Stomach (tissue), 9 donors: Measurements from ENCODE around the gene MRPL19. TPM values are rescaled to one million over a fixed set of nuclear protein-coding genes. Genes with fewer than 3 reads are reported as not detected.

Source experiments
- DNase-seq, 2 donors: peaks; one replicate each; pipeline versions ENCODE4 v3.0.0 to v3.0.0-alpha.2; 2013 to 2019
- H3K27ac ChIP-seq, 5 donors: fragments of 200-600 bp in 4 of 5; sonication (generic) in 4 of 5; one replicate each; pipeline ENCODE4 v1.5.1; 2013 to 2019; ENCODE audit warnings: mild to moderate bottlenecking in 1 of 5, moderate library complexity in 1 of 5
- H3K27me3 ChIP-seq, 3 donors: fragments of 200-600 bp; sonication (generic); one replicate each; pipeline ENCODE4 v1.5.1; 2017 to 2019; ENCODE audit warnings: mixed run types in 1 of 3
- H3K36me3 ChIP-seq, 4 donors: fragments of 200-600 bp; sonication (generic); 1 replicate in 3 of 4; 2 replicates in 1 of 4; pipeline ENCODE4 v1.5.1; 2016 to 2019
- H3K4me1 ChIP-seq, 4 donors: fragments of 200-600 bp; sonication (generic); one replicate each; pipeline ENCODE4 v1.5.1; 2016 to 2019
- H3K4me3 ChIP-seq, 4 donors: fragments of 200-600 bp; sonication (generic) in 3 of 4; one replicate each; pipeline ENCODE4 v1.5.1; 2016 to 2019; ENCODE audit warnings: mild to moderate bottlenecking in 1 of 4
- H3K9me3 ChIP-seq, 4 donors: fragments of 200-600 bp; sonication (generic); one replicate each; pipeline ENCODE4 v1.5.1; 2016 to 2019
- CTCF ChIP-seq, 7 experiments: fragments of 450-650 bp in 4 of 7; fragments of 200-600 bp in 3 of 7; sonication (generic) in 3 of 7; IDR thresholded peaks; one replicate each; pipeline ENCODE4 v1.5.1; 2016 to 2019; ENCODE audit warnings: antibody characterized with exemption in 7 of 7, control low read depth in 2 of 7, mild to moderate bottlenecking in 1 of 7
- EP300 ChIP-seq: sonication (generic); formaldehyde crosslinking; IDR thresholded peaks from one replicate; pipeline ENCODE4 v1.6.1; 2017; ENCODE audit warnings: antibody characterized with exemption
- POLR2A ChIP-seq, 4 donors: fragments of 450-650 bp; IDR thresholded peaks; one replicate each; pipeline ENCODE4 v1.6.1; 2016; ENCODE audit warnings: antibody characterized with exemption in 4 of 4, control low read depth in 2 of 4, mild to moderate bottlenecking in 1 of 4, moderate library complexity in 1 of 4
- POLR2AphosphoS5 ChIP-seq, 3 donors: sonication (generic); formaldehyde crosslinking; IDR thresholded peaks; one replicate each; pipeline ENCODE4 v1.6.1; 2016; ENCODE audit warnings: antibody characterized with exemption in 3 of 3
- WGBS, 5 donors: extraction: QIAGEN DNeasy Blood & Tissue Kit in 3 of 5; methylation state at CpG; one replicate each; pipeline versions ENCODE4 v1.1.5 to v1.1.7; 2013 to 2018; 5-methylcytosine and 5-hydroxymethylcytosine counted together
- intact Hi-C: fragments of 100-400 bp; cut with DNase I; formaldehyde crosslinking; loops from one replicate; pipeline ENCODE4 v1.15.1; 2023; ENCODE audit warnings: low total_unique reads
- polyA plus RNA-seq, 3 donors: library from polyadenylated mRNA; stranded (reverse); fragments of 200-250 nt; gene quantifications; one replicate each; pipeline ENCODE4 v1.2.3, GENCODE V29; 2013
- total RNA-seq, 5 donors: library from RNA; depleted of rRNA; stranded (reverse); fragments of >200 nt; gene quantifications; one replicate each; pipeline versions ENCODE4 v1.1.0 to v1.2.3, GENCODE V29; 2014 to 2016
- donor health status: healthy with polysubstance abuse.
- donor health status: Bipolar disorder and iron deficiency.
- donor health status: healthy.

Gene MRPL19
- total and polyA plus RNA-seq, 8 donors = 8.8 to 55.0 (median 29.9) TPM

DNA sequence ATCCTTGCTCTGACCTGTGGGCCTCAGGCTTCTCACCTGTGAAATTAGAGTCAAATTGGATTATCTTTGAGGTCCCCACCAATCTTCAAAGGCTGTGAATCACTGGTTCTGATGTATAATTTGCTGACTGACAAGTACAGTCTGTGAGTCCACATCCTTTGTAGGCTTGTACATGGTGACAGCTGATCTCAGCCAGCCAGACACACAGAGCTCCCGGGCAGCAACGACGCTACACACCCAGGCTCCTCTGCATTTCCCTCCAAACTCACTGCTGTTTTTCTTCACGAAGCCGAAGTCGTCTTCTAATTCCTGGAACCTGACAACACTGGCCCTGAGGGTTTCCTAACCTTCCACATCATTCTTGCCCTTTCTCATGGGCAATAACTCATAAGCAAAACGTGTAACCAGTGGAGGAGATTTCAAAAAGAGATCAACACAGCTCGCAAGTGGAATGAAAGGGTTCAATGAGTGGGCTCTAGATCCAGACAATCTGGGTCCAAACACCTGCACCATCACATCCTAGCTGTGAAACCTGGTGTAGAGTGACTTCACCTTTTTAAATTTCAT is 47.9 kb upstream of the MRPL19 start:
- Histone ChIP-seq H3K4me3 (no peak overlapping the region), H3K4me1 (no peaks in the 10 kb centered on the region), H3K27me3 (no peaks in the 10 kb centered on the region), H3K9me3 (no peaks in the 10 kb centered on the region), H3K27ac (no peak overlapping the region), H3K36me3 (no peaks in the 10 kb centered on the region)
- WGBS, 5 donors = 90 to 95% (median 92%) methylated on average over 8 of the region's 8 CpGs
- TF ChIP-seq CTCF (IDR thresholded peaks at IDR 0.05) = no peak
- TF ChIP-seq EP300 = no peak
- TF ChIP-seq POLR2AphosphoS5 (IDR thresholded peaks at IDR 0.05) = no peak
- intact Hi-C loops = no loop called here
- DNase-seq = no peak

DNA sequence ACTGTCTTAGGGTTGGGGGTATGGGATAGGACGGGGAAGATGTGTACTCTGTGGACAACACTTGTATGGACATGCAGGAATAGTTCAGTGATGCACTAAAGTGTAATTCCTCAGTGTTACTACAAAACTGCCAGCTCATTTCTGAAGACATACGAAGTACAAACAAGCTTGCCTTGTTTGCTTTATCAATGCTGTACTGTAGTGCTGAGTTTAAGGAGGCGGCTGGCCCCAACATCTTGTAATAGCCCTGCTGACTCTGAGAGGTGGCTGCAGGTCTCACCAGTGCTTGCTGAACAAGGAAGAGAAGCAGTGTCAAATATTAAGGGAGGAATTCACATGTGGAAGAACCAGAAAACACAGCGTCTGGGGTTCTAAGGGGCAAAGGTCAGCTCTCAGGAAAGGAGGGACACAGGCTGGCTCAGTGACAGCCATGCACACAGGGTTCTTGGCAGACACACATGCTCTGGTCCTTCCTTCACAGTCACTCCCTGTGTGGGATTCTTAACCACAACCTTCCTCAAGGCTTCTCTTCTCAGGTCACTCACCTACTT is 46.0 kb upstream of the MRPL19 start:
- TF ChIP-seq POLR2AphosphoS5 (IDR thresholded peaks at IDR 0.05) (no peak), EP300 (no peak), CTCF (IDR thresholded peaks at IDR 0.05) (no peak), POLR2A (IDR thresholded peaks at IDR 0.05) (no peak)
- DNase-seq = no peak
- Histone ChIP-seq H3K4me3 (no peak overlapping the region), H3K4me1 (no peaks in the 10 kb centered on the region), H3K27ac (no peak overlapping the region), H3K36me3 (no peaks in the 10 kb centered on the region), H3K27me3 (peaks cover 0 to 5% (median 0%) of the 10 kb centered on the region in 3 donors), H3K9me3 (no peaks in the 10 kb centered on the region)
- intact Hi-C loops = no loop called here
- 43 to 56% (median 48%) methylated on average over 4 of the region's 4 CpGs for WGBS, 5 donors

DNA sequence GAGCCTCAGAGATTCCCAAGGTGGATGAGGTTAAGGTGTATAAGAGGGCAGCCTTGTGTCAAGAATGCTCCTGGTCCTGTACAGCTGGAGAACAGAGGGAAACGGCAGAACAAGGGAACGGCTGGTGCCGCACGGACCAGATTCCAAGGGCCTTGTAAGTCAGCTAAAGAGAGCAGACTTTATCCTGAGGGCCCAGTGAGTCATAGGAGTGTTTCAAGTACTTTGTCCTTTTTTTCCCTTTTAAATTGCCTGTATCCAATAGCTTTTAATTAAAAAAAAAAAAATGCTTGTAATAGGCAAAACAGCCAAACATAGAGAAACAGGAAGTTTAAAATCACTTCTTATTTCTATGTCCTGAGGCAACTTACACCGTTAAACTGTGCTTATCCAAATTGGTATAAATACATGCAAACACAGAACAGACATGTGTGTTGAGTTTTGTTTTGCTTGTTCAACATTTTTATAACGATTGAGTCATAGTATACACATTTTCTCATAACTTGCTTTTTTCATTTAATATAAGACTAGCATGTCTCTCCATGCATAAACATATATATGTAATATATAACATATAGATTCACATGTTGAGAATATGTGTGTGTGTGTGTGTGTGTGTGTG is 43.8 kb upstream of the MRPL19 start:
- Histone ChIP-seq H3K36me3 (no peaks in the 10 kb centered on the region), H3K27me3 (peaks cover 0 to 28% (median 0%) of the 10 kb centered on the region in 3 donors), H3K27ac (no peak overlapping the region), H3K4me3 (no peak overlapping the region), H3K9me3 (no peaks in the 10 kb centered on the region), H3K4me1 (no peaks in the 10 kb centered on the region)
- intact Hi-C loops = no loop called here
- no peak for TF ChIP-seq EP300
- TF ChIP-seq POLR2AphosphoS5 (IDR thresholded peaks at IDR 0.05) = no peak
- no peak for TF ChIP-seq POLR2A (IDR thresholded peaks at IDR 0.05)
- TF ChIP-seq CTCF (IDR thresholded peaks at IDR 0.05) = no peak
- DNase-seq = no peak
- 54 to 76% (median 69%) methylated on average over 6 of the region's 6 CpGs for WGBS, 5 donors

GRCh38 chr2:75603477-75603876 is 43.1 kb upstream of the MRPL19 start:
- H3K4me3 ChIP-seq = no peak overlapping the region
- peaks cover 0 to 2% (median 0%) of the 10 kb centered on the region in 4 donors for H3K4me1 ChIP-seq
- intact Hi-C loops = no loop called here
- no peaks in the 10 kb centered on the region for H3K9me3 ChIP-seq
- WGBS, 5 donors = 88 to 100% (median 96%) methylated on average over 1 of the region's 1 CpG
- no peak overlapping the region for H3K27ac ChIP-seq
- no peak for DNase-seq
- no peaks in the 10 kb centered on the region for H3K36me3 ChIP-seq
- TF ChIP-seq POLR2AphosphoS5 (IDR thresholded peaks at IDR 0.05) = no peak
- no peak for TF ChIP-seq EP300
- no peak for TF ChIP-seq CTCF (IDR thresholded peaks at IDR 0.05)
- TF ChIP-seq POLR2A (IDR thresholded peaks at IDR 0.05) = no peak
- H3K27me3 ChIP-seq = peaks cover 0 to 35% (median under 1%) of the 10 kb centered on the region in 3 donors
